IMR-90 (cell line): ENCODE measurements around the gene C11orf71. TPM values are rescaled to one million over a fixed set of nuclear protein-coding genes. Genes with fewer than 3 reads are reported as not detected.

Experiments used
- ATAC-seq: fragments of 200-7000 bp; cut with Tn5 transposase; 2 replicates; pipeline ENCODE4 v1.9.1; 2020; ENCODE audit warnings: low read depth, mild to moderate bottlenecking, moderate library complexity
- BruUV-seq: library from RNA; stranded (reverse); fragments of 400-500 nt; replicated peaks from 2 replicates; lab custom pipeline; 2021; lab: Mats Ljungman, UMichigan
- CTCF ChIA-PET: fragments of 300-600 bp; formaldehyde crosslinking; extraction: SDS; loops from one replicate; lab custom pipeline; 2021; ENCODE audit warnings: antibody characterized with exemption; lab: Yijun Ruan, JAX
- POLR2A ChIA-PET: fragments of 300-600 bp; sonication (Branson Sonifier 250); formaldehyde crosslinking; loops from one replicate; lab custom pipeline; 2022; ENCODE audit warnings: antibody characterized with exemption; ENCODE audit not compliant: unreplicated experiment; lab: Charles Lee
- DNase-seq: peaks from one replicate; pipeline ENCODE4 v3.0.0; 2013
- H2AFZ ChIP-seq: replicated peaks from 2 replicates; pipeline ENCODE3; 2013; ENCODE audit warnings: low read length, mild to moderate bottlenecking; ENCODE audit not compliant: poor library complexity
- H2AK5ac ChIP-seq: 2 replicates; pipeline ENCODE4 v1.6.1; 2013; ENCODE audit warnings: low read depth, low read length, inconsistent platforms
- H2AK9ac ChIP-seq: replicated peaks from 2 replicates; pipeline ENCODE3; 2013; ENCODE audit warnings: mild to moderate bottlenecking, low read depth, low read length, moderate library complexity; ENCODE audit not compliant: poor library complexity
- H2BK120ac ChIP-seq: 2 replicates; pipeline ENCODE4 v1.6.1; 2013; ENCODE audit warnings: low read depth, low read length, inconsistent platforms
- H2BK15ac ChIP-seq: 3 replicates; pipeline ENCODE4 v1.6.1; 2013; ENCODE audit warnings: low read depth, low read length, inconsistent platforms
- H2BK20ac ChIP-seq: 2 replicates; pipeline ENCODE4 v1.6.1; 2013; ENCODE audit warnings: low read depth, mild to moderate bottlenecking, inconsistent platforms, low read length, moderate library complexity
- H2BK5ac ChIP-seq: 2 replicates; pipeline ENCODE4 v1.6.1; 2013; ENCODE audit warnings: mild to moderate bottlenecking, low read depth, low read length, inconsistent platforms; ENCODE audit not compliant: poor library complexity, severe bottlenecking
- H3K14ac ChIP-seq: replicated peaks from 2 replicates; pipeline ENCODE4 v1.6.1; 2013; ENCODE audit warnings: low read depth, low read length, inconsistent platforms
- H3K18ac ChIP-seq: 2 replicates; pipeline ENCODE4 v1.6.1; 2013; ENCODE audit warnings: low read depth, low read length, control low read depth
- H3K23ac ChIP-seq: 2 replicates; pipeline ENCODE4 v1.6.1; 2013; ENCODE audit warnings: low read depth, low read length, inconsistent platforms
- H3K27ac ChIP-seq: 2 replicates; pipeline ENCODE4 v1.5.1; 2013; ENCODE audit warnings: mild to moderate bottlenecking, control low read depth, low read length; ENCODE audit not compliant: insufficient read depth
- H3K27me3 ChIP-seq: 2 replicates; pipeline ENCODE4 v1.6.1; 2013; ENCODE audit warnings: low read length; ENCODE audit not compliant: control insufficient read depth, insufficient read depth
- H3K36me3 ChIP-seq: 2 replicates; pipeline ENCODE4 v1.6.1; 2013; ENCODE audit warnings: low read length, mixed read lengths; ENCODE audit not compliant: control insufficient read depth, insufficient read depth
- H3K4ac ChIP-seq: 2 replicates; pipeline ENCODE4 v1.6.1; 2013; ENCODE audit warnings: low read depth, low read length, inconsistent platforms
- H3K4me1 ChIP-seq: 2 replicates; pipeline ENCODE4 v1.6.1; 2013; ENCODE audit warnings: low read length, mixed read lengths; ENCODE audit not compliant: control insufficient read depth, insufficient read depth
- H3K4me2 ChIP-seq: 2 replicates; pipeline ENCODE4 v1.6.1; 2013; ENCODE audit warnings: low read depth, mild to moderate bottlenecking, control low read depth, low read length, moderate library complexity
- H3K4me3 ChIP-seq: 2 replicates; pipeline ENCODE4 v1.5.1; 2013; ENCODE audit warnings: low read depth, mild to moderate bottlenecking, control low read depth, low read length, moderate library complexity; ENCODE audit not compliant: insufficient read depth
- H3K56ac ChIP-seq: 2 replicates; pipeline ENCODE4 v1.6.1; 2013; ENCODE audit warnings: low read length, inconsistent platforms; ENCODE audit not compliant: insufficient read depth; ENCODE audit errors: extremely low read depth
- H3K79me1 ChIP-seq, 2 experiments: 2 replicates each; pipeline ENCODE4 v1.6.1; 2013; ENCODE audit warnings: low read length in 2 of 2, inconsistent platforms in 1 of 2, low read depth in 1 of 2
- H3K9ac ChIP-seq: 2 replicates; pipeline ENCODE4 v1.6.1; 2013; ENCODE audit warnings: low read depth, low read length, control low read depth
- H3K9me1 ChIP-seq: 2 replicates; pipeline ENCODE4 v1.6.1; 2013; ENCODE audit warnings: low read length, inconsistent platforms; ENCODE audit not compliant: insufficient read depth
- H3K9me3 ChIP-seq: 2 replicates; pipeline ENCODE4 v1.6.1; 2013; ENCODE audit warnings: low read length; ENCODE audit not compliant: control insufficient read depth, insufficient read depth
- H4K20me1 ChIP-seq: 2 replicates; pipeline ENCODE4 v1.6.1; 2013; ENCODE audit warnings: low read length, inconsistent platforms; ENCODE audit not compliant: insufficient read depth
- H4K5ac ChIP-seq: 2 replicates; pipeline ENCODE4 v1.6.1; 2013; ENCODE audit warnings: mild to moderate bottlenecking, low read depth, low read length, control low read depth
- H4K8ac ChIP-seq, 2 experiments: 2 replicates each; pipeline ENCODE4 v1.6.1; 2013; ENCODE audit warnings: low read depth in 2 of 2, low read length in 2 of 2, control low read depth in 1 of 2, inconsistent platforms in 1 of 2
- H4K91ac ChIP-seq: 2 replicates; pipeline ENCODE4 v1.6.1; 2013; ENCODE audit warnings: low read depth, low read length, inconsistent platforms; ENCODE audit not compliant: insufficient read depth
- CEBPB ChIP-seq: IDR thresholded peaks from 2 replicates; pipeline ENCODE4 v1.6.1; 2012; ENCODE audit warnings: low read depth, low read length, improper control_type of control experiment
- FOS ChIP-seq: fragments of 150-350 bp; IDR thresholded peaks from 2 replicates; pipeline ENCODE4 v1.6.1; 2016; ENCODE audit warnings: low read depth, low read length
- MXI1 ChIP-seq: IDR thresholded peaks from 2 replicates; pipeline ENCODE4 v1.6.1; 2012; ENCODE audit warnings: low read depth, mild to moderate bottlenecking, low read length, moderate library complexity, borderline replicate concordance
- POLR2A ChIP-seq: IDR thresholded peaks from 2 replicates; pipeline ENCODE4 v1.6.1; 2012; ENCODE audit warnings: mild to moderate bottlenecking, low read depth, low read length
- SMC3 ChIP-seq: fragments of 150-350 bp; IDR thresholded peaks from 2 replicates; pipeline ENCODE4 v1.6.1; 2016; ENCODE audit warnings: low read depth, mild to moderate bottlenecking, antibody characterized with exemption, low read length, moderate library complexity
- WGBS, 2 experiments: methylation state at CpG; one replicate each; pipeline versions ENCODE4 v1.1.5 to v1.1.7; 2013; ENCODE audit warnings: missing lambda C conversion rate in 2 of 2; ENCODE audit not compliant: insufficient read length in 1 of 2; ENCODE audit errors: extremely low coverage in 2 of 2; 5-methylcytosine and 5-hydroxymethylcytosine counted together
- dilution Hi-C: fragments of 300-500 bp; cut with HindIII; formaldehyde crosslinking; loops from one replicate; pipeline ENCODE4 v1.14.3; 2018; ENCODE audit warnings: low sequenced_read_pairs; ENCODE audit not compliant: unreplicated experiment
- in situ Hi-C: fragments of 300-500 bp; cut with MboI; formaldehyde crosslinking; loops from 3 replicates; pipeline ENCODE4 v1.14.3; 2019; ENCODE audit warnings: low sequenced_read_pairs, inconsistent platforms, mixed read lengths
- intact Hi-C: fragments of 100-400 bp; cut with micrococcal nuclease; formaldehyde crosslinking; loops from 2 replicates; pipeline ENCODE4 v1.10.0; 2022
- polyA plus RNA-seq, 3 experiments: library from polyadenylated mRNA; depleted of rRNA; stranded (reverse); fragments of >200 nt; gene quantifications; 2 replicates each; pipeline ENCODE4 v1.2.3, GENCODE V29; 2012; ENCODE audit warnings: low replicate concordance in 1 of 3
- total RNA-seq: library from RNA; depleted of rRNA; stranded (reverse); fragments of >200 nt; gene quantifications from 2 replicates; pipeline ENCODE4 v1.2.3, GENCODE V29; 2012
- TF ChIP-seq, protein P1 (sequence below): fragments of 150-350 bp; IDR thresholded peaks from 2 replicates; pipeline ENCODE4 v1.6.1; 2017; ENCODE audit warnings: mild to moderate bottlenecking, antibody characterized with exemption, low read length, low read depth

Gene C11orf71
- total and polyA plus RNA-seq, 2 of the 4 experiments (the other 2 are of a cell fraction): 2.3 to 3.7 TPM

DNA sequence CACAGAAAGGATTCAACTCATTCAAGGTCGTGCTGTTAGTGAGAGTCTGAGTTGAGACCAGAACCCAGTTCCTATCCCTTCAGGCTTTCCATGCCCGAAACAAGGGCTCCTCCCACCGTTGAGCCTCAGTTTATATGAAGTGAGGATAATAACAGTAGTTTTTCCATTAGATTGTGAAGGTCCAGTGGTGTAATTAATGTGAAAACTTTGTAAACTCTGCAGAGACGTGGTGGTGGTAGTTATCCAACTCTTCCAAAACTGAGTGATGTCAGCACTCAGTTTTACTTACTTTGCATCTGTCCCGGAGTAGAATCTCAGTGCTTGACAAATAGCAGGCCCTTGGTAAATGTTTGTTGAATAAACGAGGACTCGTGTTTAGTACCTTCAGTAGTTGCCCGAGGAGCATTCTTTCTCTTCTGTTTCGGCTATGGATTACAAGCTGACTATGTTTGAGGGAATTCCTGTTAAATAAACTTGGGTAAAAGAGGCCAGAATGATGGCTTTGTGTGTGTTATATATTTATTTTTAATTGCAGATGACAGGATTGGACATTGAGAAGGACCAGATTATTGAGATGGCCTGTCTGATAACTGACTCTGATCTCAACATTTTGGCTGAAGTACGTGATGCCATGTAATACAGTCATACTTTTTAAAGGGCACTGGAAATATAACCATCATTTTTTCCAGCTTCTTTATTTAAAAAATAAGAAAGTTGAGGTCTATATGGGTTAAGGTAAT lies 40.0 kb upstream of the C11orf71 start:
- H2BK120ac ChIP-seq: peak overlapping the region; percentile 73
- CTCF ChIA-PET: interaction anchor here (0.5 to 1.1 kb wide), 2 partner anchors 10 to 179 kb away, joined by 3 to 4 read pairs; no protein-coding TSS in a partner anchor
- H3K23ac ChIP-seq: peak overlapping the region; percentile 66
- H3K4me1 ChIP-seq: peaks cover 5% of the 10 kb centered on the region
- H2AK5ac ChIP-seq: peak overlapping the region; percentile 91
- H2BK5ac ChIP-seq: peak overlapping the region; percentile 89
- peak overlapping the region; percentile 86 for H4K91ac ChIP-seq
- dilution Hi-C loops: no loop called here
- no peaks in the 10 kb centered on the region for H3K9me3 ChIP-seq
- H3K56ac ChIP-seq: peak overlapping the region; percentile 89
- H4K20me1 ChIP-seq: peaks cover 8% of the 10 kb centered on the region
- peak overlapping the region; percentile 21 to 81; a peak in 3 of 4 replicates for H4K8ac ChIP-seq
- peak overlapping the region; percentile 91 for H3K4ac ChIP-seq
- in situ Hi-C loops: loop anchor here (10.0 kb wide), 1 partner anchor 85 kb away; no protein-coding TSS in a partner anchor
- DNase-seq: peak; percentile 29
- TF ChIP-seq MXI1: no peak
- no peak; the same call in 1 of the 2 replicates for TF ChIP-seq POLR2A
- no peak for TF ChIP-seq CEBPB
- no peak for TF ChIP-seq SMC3
- TF ChIP-seq, protein P1, sequence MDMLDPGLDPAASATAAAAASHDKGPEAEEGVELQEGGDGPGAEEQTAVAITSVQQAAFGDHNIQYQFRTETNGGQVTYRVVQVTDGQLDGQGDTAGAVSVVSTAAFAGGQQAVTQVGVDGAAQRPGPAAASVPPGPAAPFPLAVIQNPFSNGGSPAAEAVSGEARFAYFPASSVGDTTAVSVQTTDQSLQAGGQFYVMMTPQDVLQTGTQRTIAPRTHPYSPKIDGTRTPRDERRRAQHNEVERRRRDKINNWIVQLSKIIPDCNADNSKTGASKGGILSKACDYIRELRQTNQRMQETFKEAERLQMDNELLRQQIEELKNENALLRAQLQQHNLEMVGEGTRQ: no peak
- no peak for TF ChIP-seq FOS
- intact Hi-C loops: loop anchor here (2.0 kb wide), 1 partner anchor 91 kb away; no protein-coding TSS in a partner anchor
- no peaks in the 10 kb centered on the region for H3K27me3 ChIP-seq
- no TSS peak for BruUV-seq
- H3K18ac ChIP-seq: peak overlapping the region; percentile 60
- H4K5ac ChIP-seq: peak overlapping the region; percentile 36; the same call in 1 of the 2 replicates
- peaks cover 11 to 45% of the 10 kb centered on the region in 2 experiments; a peak in 2 of 4 replicates for H3K79me1 ChIP-seq
- H2BK20ac ChIP-seq: peak overlapping the region; percentile 54; the same call in 1 of the 2 replicates
- peak overlapping the region; percentile 98 for H2AK9ac ChIP-seq
- H3K9me1 ChIP-seq: peaks cover 8% of the 10 kb centered on the region; the same call in 1 of the 2 replicates
- peak overlapping the region; percentile 6; the same call in 1 of the 3 replicates for H2BK15ac ChIP-seq
- peak overlapping the region; percentile 98 for H3K9ac ChIP-seq
- H3K4me3 ChIP-seq: peak overlapping the region; percentile 89
- H3K4me2 ChIP-seq: peak overlapping the region; percentile 77
- peak overlapping the region; percentile 94 for H3K14ac ChIP-seq
- POLR2A ChIA-PET: no interaction called here
- peaks cover 4% of the 10 kb centered on the region for H3K36me3 ChIP-seq
- H2AFZ ChIP-seq: peak overlapping the region; percentile 98
- peak; percentile 8 for ATAC-seq
- WGBS, 2 experiments: no CpG with 5 or more reads among the region's 10 CpGs
- peak overlapping the region; percentile 90 for H3K27ac ChIP-seq
